CD4-positive, CD25-positive, alpha-beta regulatory T cell (primary cell): ENCODE data around the gene PSMD2. TPM values are rescaled to one million over a fixed set of nuclear protein-coding genes. Genes with fewer than 3 reads are reported as not detected.
"Not testable (repeated sequence)": the region's sequence is repeated elsewhere in the genome, so short reads cannot be mapped to it uniquely, and the experiment has no call there.

ENCODE experiments used
- ATAC-seq, 2 donors: fragments of 150-1000 bp; cut with Tn5 transposase; one replicate each; pipeline ENCODE4 v1.10.0; 2021; ENCODE audit warnings: low read depth in 2 of 2, moderate number of reproducible peaks in 2 of 2, moderate library complexity in 1 of 2
- DNase-seq, 3 donors: peaks; one replicate each; pipeline versions ENCODE4 v3.0.0 to v3.0.0-alpha.2; 2012 to 2022; ENCODE audit warnings: mixed read lengths in 1 of 3
- H3K27ac ChIP-seq: one replicate; pipeline ENCODE4 v1.7.0; 2013; ENCODE audit warnings: mild to moderate bottlenecking, low read length; ENCODE audit not compliant: insufficient read depth, poor library complexity, severe bottlenecking
- H3K27me3 ChIP-seq: one replicate; pipeline ENCODE4 v1.7.0; 2013; ENCODE audit warnings: low read length; ENCODE audit not compliant: control insufficient read depth, insufficient read depth
- H3K36me3 ChIP-seq: one replicate; pipeline ENCODE4 v1.7.0; 2013; ENCODE audit warnings: mild to moderate bottlenecking, low read length, moderate library complexity; ENCODE audit not compliant: control insufficient read depth, insufficient read depth
- H3K4me1 ChIP-seq: 2 replicates; pipeline ENCODE4 v1.7.0; 2013; ENCODE audit warnings: mild to moderate bottlenecking, low read length; ENCODE audit not compliant: insufficient read depth, control insufficient read depth, poor library complexity, severe bottlenecking
- H3K4me3 ChIP-seq: one replicate; pipeline ENCODE4 v1.7.0; 2013; ENCODE audit warnings: low read depth, mild to moderate bottlenecking, low read length, moderate library complexity
- H3K9me3 ChIP-seq, 2 experiments: 1 replicate in 1 of 2; 2 replicates in 1 of 2; pipeline ENCODE4 v1.7.0; 2013; ENCODE audit warnings: low read length in 2 of 2, mild to moderate bottlenecking in 1 of 2, moderate library complexity in 1 of 2; ENCODE audit not compliant: control insufficient read depth in 2 of 2
- H3K27ac Mint-ChIP-seq, 3 donors: one replicate each; pipeline ENCODE4 v1.8.0; 2020 to 2022; ENCODE audit warnings: mild to moderate bottlenecking in 3 of 3, mixed read lengths in 3 of 3, moderate library complexity in 2 of 3
- H3K27me3 Mint-ChIP-seq: one replicate; pipeline ENCODE4 v1.8.0; 2022; ENCODE audit warnings: mild to moderate bottlenecking, mixed read lengths
- H3K36me3 Mint-ChIP-seq: one replicate; pipeline ENCODE4 v1.8.0; 2020; ENCODE audit warnings: mixed read lengths
- H3K4me1 Mint-ChIP-seq, 4 donors: one replicate each; pipeline ENCODE4 v1.8.0; 2020 to 2022; ENCODE audit warnings: mixed read lengths in 4 of 4, mild to moderate bottlenecking in 1 of 4
- H3K4me3 Mint-ChIP-seq, 4 donors: one replicate each; pipeline ENCODE4 v1.8.0; 2020 to 2022; ENCODE audit warnings: mild to moderate bottlenecking in 4 of 4, mixed read lengths in 4 of 4, moderate library complexity in 3 of 4
- H3K9me3 Mint-ChIP-seq, 7 donors: one replicate each; pipeline ENCODE4 v1.8.0; 2020 to 2022; ENCODE audit warnings: mixed read lengths in 7 of 7, mild to moderate bottlenecking in 3 of 7, moderate library complexity in 2 of 7
- polyA plus RNA-seq, 4 donors: library from polyadenylated mRNA; unstranded; fragments of 300-500 nt; fragmentation: Illumina TruSeq; gene quantifications; one replicate each; pipeline ENCODE4 v1.2.3, GENCODE V29; 2021
- total RNA-seq: library from RNA; stranded (reverse); gene quantifications from one replicate; pipeline ENCODE4 v1.2.3, GENCODE V29; 2022

PSMD2 gene
- total and polyA plus RNA-seq, 5 donors from 2014 or later, result 151 to 206 (median 179) TPM

- peak overlapping the region in 2 of 3 donors; percentile 94 to 97 for H3K27ac Mint-ChIP-seq
- DNase-seq (no peak), ATAC-seq (no peak)
- Histone ChIP-seq H3K27ac (no peak overlapping the region), H3K4me3 (no peak overlapping the region), H3K36me3 (peaks cover 14% of the 10 kb centered on the region), H3K4me1 (peaks cover 29% of the 10 kb centered on the region), H3K27me3 (no peaks in the 10 kb centered on the region), H3K9me3 (no peaks in the 10 kb centered on the region)
- no peaks in the 10 kb centered on the region for H3K27me3 Mint-ChIP-seq
- H3K9me3 Mint-ChIP-seq, result no peaks in the 10 kb centered on the region
- peaks cover 0 to 46% (median 35%) of the 10 kb centered on the region in 4 donors for H3K4me1 Mint-ChIP-seq
- peaks cover 28% of the 10 kb centered on the region for H3K36me3 Mint-ChIP-seq
- H3K4me3 Mint-ChIP-seq, result peak overlapping the region in 3 of 4 donors; percentile 6 to 93 (median 93)
Measured at GRCh38 chr3:184337981-184338380, 38.9 kb downstream of the PSMD2 start.

- H3K27me3 Mint-ChIP-seq, result no peaks in the 10 kb centered on the region
- no peak for DNase-seq
- no peaks in the 10 kb centered on the region for H3K9me3 Mint-ChIP-seq
Measured at GRCh38 chr3:184338511-184338945, 39.5 kb downstream of the PSMD2 start.

GRCh38 chr3:184339001-184339400, 40.0 kb downstream of the PSMD2 start:
- DNase-seq (no peak), ATAC-seq (no peak)
- peaks cover 4% of the 10 kb centered on the region for H3K36me3 ChIP-seq
- no peaks in the 10 kb centered on the region for H3K27me3 ChIP-seq
- no peak overlapping the region for H3K4me3 ChIP-seq
- H3K4me1 Mint-ChIP-seq, result peaks cover 0 to 37% (median 29%) of the 10 kb centered on the region in 4 donors
- H3K9me3 Mint-ChIP-seq, result no peaks in the 10 kb centered on the region
- H3K9me3 ChIP-seq, result no peaks in the 10 kb centered on the region
- peak overlapping the region in 1 of 3 donors; percentile 34 for H3K27ac Mint-ChIP-seq
- H3K27ac ChIP-seq, result no peak overlapping the region
- no peaks in the 10 kb centered on the region for H3K27me3 Mint-ChIP-seq
- peak overlapping the region in 2 of 4 donors; percentile 60 to 65 for H3K4me3 Mint-ChIP-seq
- peaks cover 22% of the 10 kb centered on the region for H3K36me3 Mint-ChIP-seq
- H3K4me1 ChIP-seq, result peaks cover 29% of the 10 kb centered on the region

More at GRCh38 chr3:184338511-184338945, 39.5 kb downstream of the PSMD2 start:
- no peaks in the 10 kb centered on the region for H3K9me3 ChIP-seq
- H3K27me3 ChIP-seq, result no peaks in the 10 kb centered on the region
- Mint-ChIP-seq H3K27ac (peak overlapping the region in 1 of 3 donors; percentile 94), H3K36me3 (peaks cover 27% of the 10 kb centered on the region), H3K4me3 (no peak overlapping the region), H3K4me1 (peaks cover 0 to 40% (median 33%) of the 10 kb centered on the region in 4 donors)
- no peak for ATAC-seq
- H3K4me1 ChIP-seq, result peaks cover 29% of the 10 kb centered on the region
- H3K36me3 ChIP-seq, result peaks cover 8% of the 10 kb centered on the region
- H3K4me3 ChIP-seq, result no peak overlapping the region
- no peak overlapping the region for H3K27ac ChIP-seq

GRCh38 chr3:184339451-184340135, 40.6 kb downstream of the PSMD2 start:
- H3K27me3 ChIP-seq, H3K4me3 Mint-ChIP-seq, ATAC-seq, H3K27ac ChIP-seq, H3K36me3 ChIP-seq, H3K4me3 ChIP-seq, DNase-seq, H3K27me3 Mint-ChIP-seq, H3K9me3 Mint-ChIP-seq, H3K9me3 ChIP-seq: not testable (repeated sequence)
- H3K4me1 ChIP-seq, result peaks cover 29% of the 10 kb centered on the region
- Mint-ChIP-seq H3K36me3 (peaks cover 21% of the 10 kb centered on the region), H3K4me1 (peaks cover 0 to 34% (median 27%) of the 10 kb centered on the region in 4 donors), H3K27ac (peak overlapping the region in 1 of 3 donors; percentile 34)

GRCh38 chr3:184341925-184342324, 42.9 kb downstream of the PSMD2 start:
- Histone ChIP-seq H3K36me3 (no peaks in the 10 kb centered on the region), H3K27me3 (no peaks in the 10 kb centered on the region), H3K27ac (no peak overlapping the region), H3K9me3 (no peaks in the 10 kb centered on the region), H3K4me1 (peaks cover 13% of the 10 kb centered on the region), H3K4me3 (no peak overlapping the region)
- peaks cover 24% of the 10 kb centered on the region for H3K36me3 Mint-ChIP-seq
- no peak for ATAC-seq
- H3K27ac Mint-ChIP-seq, result peak overlapping the region in 1 of 3 donors; percentile 50
- no peaks in the 10 kb centered on the region for H3K9me3 Mint-ChIP-seq
- no peak for DNase-seq
- peaks cover 0 to 23% (median 15%) of the 10 kb centered on the region in 4 donors for H3K4me1 Mint-ChIP-seq
- peak overlapping the region in 1 of 4 donors; percentile 67 for H3K4me3 Mint-ChIP-seq
- H3K27me3 Mint-ChIP-seq, result no peaks in the 10 kb centered on the region

GRCh38 chr3:184343200-184343876, 44.3 kb downstream of the PSMD2 start:
- H3K27me3 Mint-ChIP-seq, result no peaks in the 10 kb centered on the region
- Histone ChIP-seq H3K36me3 (no peaks in the 10 kb centered on the region), H3K4me3 (no peak overlapping the region), H3K27ac (no peak overlapping the region), H3K4me1 (peaks cover 4% of the 10 kb centered on the region), H3K9me3 (no peaks in the 10 kb centered on the region), H3K27me3 (no peaks in the 10 kb centered on the region)
- no peak for DNase-seq
- no peak for ATAC-seq
- no peak overlapping the region for H3K4me3 Mint-ChIP-seq
- H3K36me3 Mint-ChIP-seq, result peaks cover 17% of the 10 kb centered on the region
- no peaks in the 10 kb centered on the region for H3K9me3 Mint-ChIP-seq
- no peak overlapping the region for H3K27ac Mint-ChIP-seq
- peaks cover 0 to 10% (median 5%) of the 10 kb centered on the region in 4 donors for H3K4me1 Mint-ChIP-seq

GRCh38 chr3:184344579-184345316, 45.7 kb downstream of the PSMD2 start:
- no peak overlapping the region for H3K4me3 Mint-ChIP-seq
- Histone ChIP-seq H3K9me3 (no peaks in the 10 kb centered on the region), H3K4me1 (no peaks in the 10 kb centered on the region), H3K36me3 (no peaks in the 10 kb centered on the region), H3K27me3 (no peaks in the 10 kb centered on the region), H3K4me3 (no peak overlapping the region), H3K27ac (no peak overlapping the region)
- H3K27me3 Mint-ChIP-seq, result no peaks in the 10 kb centered on the region
- H3K27ac Mint-ChIP-seq, result no peak overlapping the region
- no peak for ATAC-seq
- no peaks in the 10 kb centered on the region for H3K9me3 Mint-ChIP-seq
- H3K36me3 Mint-ChIP-seq, result peaks cover 17% of the 10 kb centered on the region
- H3K4me1 Mint-ChIP-seq, result peaks cover 0 to 5% (median 2%) of the 10 kb centered on the region in 4 donors
- no peak for DNase-seq
